Measurements from ENCODE around the gene THAP5. TPM values are rescaled to one million over a fixed set of nuclear protein-coding genes. Genes with fewer than 3 reads are reported as not detected.

THAP5 gene
- total RNA-seq, 4 donors from 2014 or later = 23.1 to 27.7 (median 27.3) TPM

DNA sequence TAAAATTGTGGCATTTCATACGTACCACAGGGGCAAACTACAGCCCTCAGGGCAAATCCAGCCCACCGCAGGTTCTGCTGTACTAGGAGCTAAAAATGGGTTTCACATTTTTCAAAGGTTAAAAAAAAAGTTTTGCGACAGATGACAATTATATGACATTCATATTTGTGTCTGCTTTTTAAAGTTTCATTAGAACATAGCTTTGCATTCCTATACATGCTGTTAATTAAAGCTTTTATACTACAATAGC lies 42.8 kb downstream of the THAP5 start:
- Histone ChIP-seq H3K36me3 (no peaks in the 10 kb centered on the region), H3K4me1 (peaks cover 30 to 41% (median 36%) of the 10 kb centered on the region in 4 donors), H3K27me3 (no peaks in the 10 kb centered on the region), H3K27ac (replicated peaks in 1 of 4) (peak overlapping the region; percentile 95 to 98 (median 98)), H3K4me3 (peak overlapping the region; percentile 76 to 85 (median 78)), H3K9me3 (no peaks in the 10 kb centered on the region)
- 13% methylated on average over 3 of the region's 3 CpGs for WGBS
- TF ChIP-seq, protein P1, sequence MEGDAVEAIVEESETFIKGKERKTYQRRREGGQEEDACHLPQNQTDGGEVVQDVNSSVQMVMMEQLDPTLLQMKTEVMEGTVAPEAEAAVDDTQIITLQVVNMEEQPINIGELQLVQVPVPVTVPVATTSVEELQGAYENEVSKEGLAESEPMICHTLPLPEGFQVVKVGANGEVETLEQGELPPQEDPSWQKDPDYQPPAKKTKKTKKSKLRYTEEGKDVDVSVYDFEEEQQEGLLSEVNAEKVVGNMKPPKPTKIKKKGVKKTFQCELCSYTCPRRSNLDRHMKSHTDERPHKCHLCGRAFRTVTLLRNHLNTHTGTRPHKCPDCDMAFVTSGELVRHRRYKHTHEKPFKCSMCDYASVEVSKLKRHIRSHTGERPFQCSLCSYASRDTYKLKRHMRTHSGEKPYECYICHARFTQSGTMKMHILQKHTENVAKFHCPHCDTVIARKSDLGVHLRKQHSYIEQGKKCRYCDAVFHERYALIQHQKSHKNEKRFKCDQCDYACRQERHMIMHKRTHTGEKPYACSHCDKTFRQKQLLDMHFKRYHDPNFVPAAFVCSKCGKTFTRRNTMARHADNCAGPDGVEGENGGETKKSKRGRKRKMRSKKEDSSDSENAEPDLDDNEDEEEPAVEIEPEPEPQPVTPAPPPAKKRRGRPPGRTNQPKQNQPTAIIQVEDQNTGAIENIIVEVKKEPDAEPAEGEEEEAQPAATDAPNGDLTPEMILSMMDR (IDR thresholded peaks at IDR 0.05) = no peak
- TF ChIP-seq POLR2A (IDR thresholded peaks at IDR 0.05; ENCODE audit: low read depth) = no peak
- no peak for TF ChIP-seq EP300 (IDR thresholded peaks at IDR 0.05)
- no peak for TF ChIP-seq POLR2AphosphoS5 (IDR thresholded peaks at IDR 0.05)
- intact Hi-C loops (cut with DNase I) = no loop called here
- DNase-seq (ENCODE audit: extremely low spot score) = no peak

DNA sequence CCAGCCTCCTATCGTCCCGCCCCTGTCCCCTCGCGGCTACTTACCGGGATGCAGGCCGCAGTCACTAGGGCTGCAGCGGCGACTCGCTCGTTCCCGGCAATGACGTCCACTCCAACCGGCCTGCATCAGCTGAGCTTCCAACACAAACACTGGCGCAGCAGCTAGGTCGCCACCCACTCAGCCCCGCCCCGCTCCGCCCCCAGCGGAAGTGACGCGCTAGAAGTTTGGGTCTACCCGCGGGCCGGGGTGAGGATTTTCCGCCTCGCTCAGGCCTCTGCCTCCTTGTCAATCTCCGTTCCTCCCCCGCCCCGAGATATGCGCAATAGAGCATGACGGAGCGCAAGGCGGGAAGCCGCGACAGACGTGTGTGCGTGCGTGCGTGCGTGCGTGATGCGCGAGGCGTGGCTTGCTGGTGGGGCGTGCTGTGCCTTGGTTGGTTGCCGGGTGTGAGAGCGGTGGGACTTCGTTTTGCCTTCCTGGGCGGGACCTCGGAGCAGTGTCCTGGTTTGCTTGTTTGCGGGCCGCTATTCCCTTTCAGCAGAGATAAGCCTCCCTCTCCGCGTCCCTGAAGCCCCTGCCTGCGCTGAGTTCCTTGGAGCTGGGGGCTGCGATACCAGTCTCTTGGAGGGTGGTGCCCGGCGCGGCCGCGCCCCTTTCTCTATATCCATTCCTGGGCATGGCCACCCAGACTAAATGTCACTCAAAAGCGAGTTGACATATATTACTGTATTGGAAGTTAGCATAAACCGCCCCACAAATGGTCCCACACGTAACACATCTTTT lies 43.3 kb downstream of the THAP5 start, which contains the start of gene PNPLA8:
TSS of gene PNPLA8 (minus strand) at position 151 of the 783 bp plus-strand sequence. CDS start 10,644 bp downstream, outside the sequence.
- intact Hi-C loops (cut with DNase I) = loop anchor here (1.0 kb wide), 1 partner anchor 43 kb away; the partner anchor contains the start of genes DNAJB9 and THAP5
- H3K27ac ChIP-seq (replicated peaks in 1 of 4) = peak within 1 kb of the TSS; percentile 95 to 98 (median 98)
- TF ChIP-seq POLR2AphosphoS5 (IDR thresholded peaks at IDR 0.05) (peak; percentile 97 to 99), EP300 (IDR thresholded peaks at IDR 0.05) (peak; percentile 95), POLR2A (IDR thresholded peaks at IDR 0.05; ENCODE audit: low read depth) (peak; percentile 89)
- TF ChIP-seq, protein P1 (IDR thresholded peaks at IDR 0.05) = no peak
- WGBS = 0% methylated on average over 16 of the region's 64 CpGs
- no peaks in the 10 kb centered on the region for H3K36me3 ChIP-seq
- peak within 1 kb of the TSS; percentile 76 to 85 (median 78) for H3K4me3 ChIP-seq
- H3K4me1 ChIP-seq = peaks cover 30 to 46% (median 41%) of the 10 kb centered on the region in 4 donors
- no peaks in the 10 kb centered on the region for H3K9me3 ChIP-seq
- peak; percentile 100 for DNase-seq (ENCODE audit: extremely low spot score)
- H3K27me3 ChIP-seq = no peaks in the 10 kb centered on the region

DNA sequence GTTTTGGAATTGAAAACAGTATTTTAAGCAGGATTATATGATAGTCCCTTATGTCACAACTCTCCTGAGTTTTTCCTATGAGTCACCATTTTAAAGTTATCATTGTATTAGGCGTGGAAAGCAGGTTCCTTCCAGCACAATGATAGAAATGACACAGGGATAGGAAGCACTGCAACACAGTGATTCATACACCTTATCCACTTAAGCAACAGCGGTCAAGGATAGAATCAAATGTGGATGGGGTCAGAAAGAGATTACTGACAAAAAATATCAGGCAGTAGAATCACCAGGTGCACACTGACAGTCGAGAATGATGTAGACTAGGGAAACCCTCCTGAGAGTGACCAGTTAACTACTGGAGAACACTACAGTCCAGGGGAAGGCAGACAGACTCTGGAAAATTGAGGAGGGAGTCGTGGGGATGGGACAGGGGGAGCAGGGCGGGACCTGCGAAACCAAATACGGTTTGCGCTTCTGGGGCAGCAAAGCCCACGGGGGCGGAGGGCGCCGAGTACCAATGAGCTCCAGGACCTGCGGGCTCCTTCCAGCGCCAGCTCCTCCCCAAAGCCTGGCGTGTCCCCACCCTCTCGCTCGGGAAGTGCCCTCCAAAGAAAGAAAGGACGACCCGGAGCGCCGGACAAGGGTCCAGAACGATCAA lies 44.0 kb downstream of the THAP5 start:
- no peak for DNase-seq (ENCODE audit: extremely low spot score)
- TF ChIP-seq, protein P1 (IDR thresholded peaks at IDR 0.05) = no peak
- TF ChIP-seq POLR2A (IDR thresholded peaks at IDR 0.05; ENCODE audit: low read depth) (no peak), POLR2AphosphoS5 (IDR thresholded peaks at IDR 0.05) (no peak), EP300 (IDR thresholded peaks at IDR 0.05) (no peak)
- Histone ChIP-seq H3K4me1 (peaks cover 30 to 47% (median 46%) of the 10 kb centered on the region in 4 donors), H3K27me3 (no peaks in the 10 kb centered on the region), H3K4me3 (peak overlapping the region; percentile 76 to 85 (median 78)), H3K27ac (replicated peaks in 1 of 4) (peak overlapping the region; percentile 95 to 98 (median 98)), H3K9me3 (no peaks in the 10 kb centered on the region), H3K36me3 (no peaks in the 10 kb centered on the region)
- WGBS = 0% methylated on average over 21 of the region's 22 CpGs
- intact Hi-C loops (cut with DNase I) = loop anchor here (1.0 kb wide), 1 partner anchor 44 kb away; the partner anchor contains the start of genes DNAJB9 and THAP5

DNA sequence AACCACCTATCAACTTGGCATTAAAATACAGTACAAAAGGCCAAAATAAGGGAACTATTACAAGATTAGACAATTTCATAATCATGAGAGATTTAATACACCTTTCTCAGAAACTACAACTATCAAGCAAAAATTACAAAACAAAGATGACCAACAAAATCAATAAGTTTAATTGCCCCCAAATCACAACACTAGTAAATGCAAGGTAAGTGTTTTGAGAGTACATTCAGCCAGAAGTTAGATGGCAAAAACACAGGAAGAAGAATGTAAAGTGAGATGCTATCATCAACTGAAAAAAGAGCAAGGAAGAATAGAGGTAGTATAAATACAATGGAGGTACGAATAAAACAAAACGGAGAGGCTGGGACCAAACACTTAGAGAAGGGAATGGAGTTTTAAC lies 46.7 kb downstream of the THAP5 start:
- TF ChIP-seq POLR2A (IDR thresholded peaks at IDR 0.05; ENCODE audit: low read depth) (no peak), POLR2AphosphoS5 (IDR thresholded peaks at IDR 0.05) (no peak), EP300 (IDR thresholded peaks at IDR 0.05) (no peak)
- TF ChIP-seq, protein P1 (IDR thresholded peaks at IDR 0.05) = no peak
- Histone ChIP-seq H3K27me3 (no peaks in the 10 kb centered on the region), H3K36me3 (peaks cover 1 to 14% (median 6%) of the 10 kb centered on the region in 4 donors), H3K4me3 (no peak overlapping the region), H3K4me1 (peaks cover 44 to 63% (median 60%) of the 10 kb centered on the region in 4 donors), H3K9me3 (peaks cover 0 to 2% (median 0%) of the 10 kb centered on the region in 4 donors), H3K27ac (replicated peaks in 1 of 4) (no peak overlapping the region)
- DNase-seq (ENCODE audit: extremely low spot score) = no peak
- 73% methylated on average over 2 of the region's 2 CpGs for WGBS
- intact Hi-C loops (cut with DNase I) = no loop called here
